ENCODE measurements around the gene KCNMA1.

The KCNMA1 gene

DNA sequence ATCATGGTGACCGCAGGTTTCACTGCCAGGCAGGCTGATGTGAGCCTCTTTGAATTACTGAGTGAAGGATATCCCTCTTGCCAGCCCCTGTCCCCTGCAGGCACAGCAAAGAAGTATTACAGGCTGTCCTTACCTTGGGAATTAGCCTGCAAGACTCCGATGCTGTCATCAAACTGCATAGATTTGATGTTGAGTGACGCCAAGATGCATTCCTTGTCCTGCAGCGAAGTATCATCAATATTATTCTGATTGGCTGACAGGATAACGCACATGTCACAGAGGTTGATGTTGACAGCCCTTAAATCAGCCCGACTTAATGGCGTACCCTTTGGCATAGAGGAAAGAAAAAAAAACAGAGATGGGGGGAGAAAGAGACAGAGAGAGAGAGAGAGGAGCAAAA, 693.0 kb downstream of the KCNMA1 start:
- no peak for DNase-seq

DNA sequence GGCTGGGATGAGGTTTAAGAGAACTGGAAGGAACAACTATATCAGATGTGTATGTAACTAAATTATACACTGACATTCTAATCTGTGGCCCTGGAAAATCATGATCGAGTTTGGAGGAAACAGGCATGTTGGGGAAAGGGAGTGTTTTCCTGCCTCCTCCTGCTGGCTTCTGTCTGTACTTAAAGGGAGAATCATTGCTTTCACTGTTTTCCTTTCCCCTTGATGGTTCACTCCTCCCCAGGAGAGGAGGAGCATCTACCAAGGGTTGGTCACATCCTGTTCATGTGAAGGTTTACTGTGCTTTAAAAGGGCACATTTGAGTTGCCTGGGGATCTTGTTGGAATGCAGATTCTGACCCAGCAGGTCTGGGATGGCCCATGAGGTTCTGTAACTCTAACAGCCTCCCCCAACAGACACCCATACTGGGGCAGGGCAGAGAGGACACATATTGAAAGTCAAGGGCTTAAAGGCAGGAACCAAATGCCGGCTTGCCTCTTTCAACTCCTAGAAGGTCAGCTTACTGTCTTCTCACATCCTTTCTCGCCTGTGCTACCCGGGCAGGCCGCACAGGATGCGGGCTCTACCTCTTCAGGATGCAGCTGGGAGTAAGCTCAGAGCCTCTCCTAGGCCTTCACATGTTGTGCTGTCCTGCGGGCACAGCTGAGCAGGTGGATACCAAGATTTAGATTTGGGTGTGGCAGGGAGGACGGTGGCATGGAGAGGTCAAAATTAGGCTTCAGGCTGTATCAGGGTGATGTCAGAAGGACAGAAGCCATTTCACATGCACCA, 694.8 kb downstream of the KCNMA1 start:
- DNase-seq, result no peak

DNA sequence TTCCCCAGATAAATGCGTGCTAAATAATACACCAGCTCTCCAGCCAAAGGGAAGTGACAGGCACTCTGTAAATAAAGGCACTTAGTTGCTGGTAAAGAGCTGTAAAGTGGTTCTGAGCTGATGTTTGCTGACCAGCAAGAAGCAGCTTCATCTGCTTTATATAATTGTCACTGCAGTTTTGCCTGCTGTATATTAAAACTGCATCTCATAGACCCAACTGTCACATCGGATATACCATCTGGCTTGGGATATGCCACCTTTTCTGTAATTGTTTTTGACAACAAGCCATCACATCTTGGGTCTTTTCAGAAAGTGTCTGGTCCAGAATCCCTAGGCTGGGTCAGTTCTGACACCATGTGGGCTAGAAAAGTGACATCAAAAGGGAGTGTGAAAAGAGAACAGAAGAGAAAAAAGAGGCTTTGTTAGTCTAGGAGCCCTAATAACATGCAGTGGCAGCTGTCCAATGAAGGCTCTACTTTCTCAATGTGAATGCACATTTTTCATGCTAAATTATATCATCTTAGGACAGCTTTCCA, 697.6 kb downstream of the KCNMA1 start:
- DNase-seq, result no peak

DNA sequence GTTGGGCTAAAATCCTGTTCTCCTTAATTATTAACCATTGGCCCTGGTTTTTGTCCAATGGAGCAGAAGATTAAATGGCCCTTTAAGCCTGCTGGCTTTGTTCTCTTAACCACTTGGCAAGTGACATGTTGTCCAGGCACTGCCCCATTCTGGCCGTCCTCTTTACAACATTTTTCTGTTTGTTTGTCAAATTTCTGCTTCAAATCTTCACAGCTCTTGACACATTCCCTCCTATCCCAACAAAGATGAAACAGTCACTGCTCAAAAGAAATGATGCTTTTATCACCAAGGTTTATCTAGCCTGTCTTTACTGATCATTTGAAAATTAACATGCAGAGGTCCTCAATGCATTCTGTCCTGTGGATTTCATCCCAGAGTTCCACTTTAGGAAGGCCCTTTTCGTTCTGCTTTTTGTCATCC, 700.4 kb downstream of the KCNMA1 start:
- no peak for DNase-seq

DNA sequence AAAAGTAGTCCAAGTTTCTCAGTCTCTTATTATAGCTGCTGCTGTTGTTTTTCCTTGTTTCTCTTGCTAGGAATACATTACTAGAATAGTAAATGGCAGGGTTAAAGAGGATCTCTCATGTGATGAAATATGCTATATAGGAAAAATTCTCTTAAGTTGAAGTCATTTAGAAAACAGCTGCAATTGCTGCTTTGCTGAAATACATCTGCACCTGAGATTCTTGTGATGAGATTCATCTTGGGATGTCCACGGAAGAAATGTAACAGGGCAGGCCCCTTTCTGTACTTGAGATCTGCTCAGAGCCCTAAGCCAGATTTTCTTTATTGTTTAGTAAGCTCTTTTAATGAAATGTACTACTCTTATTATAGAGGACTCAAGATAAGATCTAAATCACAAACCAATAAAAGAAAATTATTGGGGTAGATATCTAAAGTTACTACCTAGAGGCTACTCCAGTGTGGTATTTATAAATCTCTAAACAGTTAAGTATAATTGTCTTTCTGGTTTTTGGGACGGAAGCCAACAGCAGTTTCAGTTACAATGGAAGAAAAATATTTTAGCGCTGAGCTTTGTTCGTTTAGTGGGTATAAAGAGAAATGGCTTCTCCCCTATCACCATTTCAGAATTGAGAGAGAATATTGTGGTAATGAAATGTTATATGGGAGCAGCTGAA, 701.5 kb downstream of the KCNMA1 start:
- no peak for DNase-seq

DNA sequence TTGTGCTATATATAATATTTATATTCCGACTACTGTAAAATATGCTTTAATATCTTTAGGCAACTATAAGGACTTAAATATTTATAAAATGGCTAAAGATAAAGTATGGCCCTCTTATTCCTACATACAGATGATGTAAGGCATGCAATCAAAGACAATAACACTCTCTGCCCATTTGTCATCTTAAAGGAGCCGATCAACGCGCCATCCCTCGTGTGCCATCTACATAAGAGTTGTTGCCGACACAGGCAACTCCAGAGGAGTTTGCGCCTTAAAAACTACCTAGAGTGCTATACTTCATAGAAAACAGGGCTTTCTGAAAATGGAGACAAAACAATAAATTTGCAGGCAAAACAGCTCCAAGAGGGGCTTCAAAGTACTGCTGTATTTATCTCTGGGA, 709.0 kb downstream of the KCNMA1 start:
- DNase-seq, result no peak

DNA sequence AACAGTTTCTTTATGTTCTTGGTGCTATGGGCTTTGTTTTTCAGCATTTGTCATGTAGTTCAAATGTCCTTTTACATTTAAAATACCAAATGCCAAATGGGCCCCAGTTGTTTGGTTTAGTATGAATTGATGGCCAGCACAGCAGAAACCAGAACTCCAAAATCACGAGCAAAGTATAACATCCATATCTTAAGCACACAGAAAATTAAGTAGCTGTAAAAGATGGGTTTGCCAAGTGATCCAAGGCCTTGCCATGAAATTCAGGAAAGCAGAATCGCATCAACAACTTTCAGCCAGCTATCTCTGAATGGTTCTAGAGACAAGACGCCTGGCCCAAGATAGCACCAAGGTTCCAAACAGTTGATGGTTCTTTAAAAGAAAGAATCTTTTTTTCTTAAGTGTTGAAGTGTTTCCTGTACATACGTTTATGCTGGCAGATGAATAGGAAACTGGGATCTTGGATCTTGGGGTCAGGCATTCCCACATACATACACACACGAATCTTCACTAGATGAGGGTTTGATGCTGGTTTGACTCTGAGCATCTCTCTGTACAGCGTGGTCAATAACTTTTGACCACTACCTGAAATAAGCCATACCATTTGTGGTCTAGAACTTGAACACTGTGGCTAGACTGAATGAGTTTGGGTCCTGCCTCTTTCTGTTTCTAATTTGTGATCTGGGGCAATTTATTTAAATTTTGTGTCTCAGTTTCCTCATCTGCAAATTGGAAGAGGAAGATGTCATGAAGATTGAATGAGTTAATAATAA, 711.8 kb downstream of the KCNMA1 start:
- DNase-seq, result no peak

DNA sequence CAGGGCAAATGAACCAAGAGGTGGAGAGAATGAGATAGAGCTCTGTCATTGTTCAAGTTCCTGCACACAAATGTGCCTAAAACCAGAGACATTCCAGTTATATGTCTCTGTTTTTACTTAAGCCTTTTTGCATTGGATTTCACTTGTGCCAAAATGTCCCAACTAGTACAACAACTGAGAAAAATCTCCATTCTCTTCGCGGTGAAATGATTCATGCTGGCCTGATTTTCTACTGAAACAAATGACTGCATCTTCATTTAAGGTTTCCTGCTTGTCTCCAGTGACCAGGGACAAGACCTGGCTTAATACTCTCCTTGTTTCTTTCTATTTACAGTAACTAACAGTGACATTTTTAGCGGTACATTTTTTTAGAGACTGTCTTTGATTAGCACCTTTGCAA, 714.9 kb downstream of the KCNMA1 start:
- no peak for DNase-seq

DNA sequence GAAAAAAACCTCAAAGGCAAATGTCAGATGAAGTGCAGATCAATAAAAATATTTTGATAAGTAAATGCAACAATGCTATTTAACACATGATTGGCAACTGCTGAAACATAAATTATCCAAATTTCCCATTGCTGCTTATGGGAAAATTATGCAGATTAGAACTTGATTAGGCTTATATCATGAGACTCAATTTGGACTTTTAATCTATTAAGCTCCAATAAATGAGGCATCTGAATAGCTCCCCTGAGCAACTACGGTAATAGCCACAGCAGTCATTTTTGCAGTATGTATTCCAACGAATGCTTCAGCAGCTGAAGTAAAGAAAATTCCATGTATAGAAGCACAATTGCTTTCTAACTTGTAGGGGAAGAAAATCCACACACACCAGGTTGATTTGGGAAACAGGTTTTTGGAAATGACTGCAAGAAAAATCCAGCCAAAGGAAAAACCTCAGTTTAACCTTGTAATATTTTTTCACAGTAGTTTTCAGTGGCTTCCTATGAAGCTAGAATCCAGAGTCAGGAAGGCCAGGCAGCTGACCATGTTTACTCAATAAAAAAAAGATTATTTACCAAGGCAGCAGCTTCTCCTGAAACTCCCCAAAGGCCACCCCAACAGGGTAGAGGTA, 716.1 kb downstream of the KCNMA1 start:
- DNase-seq, result no peak

DNA sequence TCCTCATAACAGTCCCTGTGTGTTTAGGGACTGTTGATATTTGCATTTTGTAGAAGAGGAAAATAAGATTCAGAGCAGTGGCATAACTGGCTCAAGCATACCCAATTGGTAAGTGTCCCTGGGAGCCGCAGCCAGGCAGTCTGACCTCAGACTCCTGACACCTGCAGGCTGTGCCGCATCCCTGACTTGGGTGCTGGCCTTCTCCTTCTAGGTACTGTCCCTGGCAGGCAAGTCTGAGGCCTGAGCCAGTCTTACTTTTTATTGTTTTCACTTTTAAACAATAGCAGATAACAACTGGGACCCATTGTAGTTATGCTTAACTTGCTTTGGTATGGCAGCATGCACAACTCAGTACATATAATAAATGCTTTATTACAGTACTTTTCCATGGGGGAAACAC, 717.0 kb downstream of the KCNMA1 start:
- DNase-seq, result no peak

DNA sequence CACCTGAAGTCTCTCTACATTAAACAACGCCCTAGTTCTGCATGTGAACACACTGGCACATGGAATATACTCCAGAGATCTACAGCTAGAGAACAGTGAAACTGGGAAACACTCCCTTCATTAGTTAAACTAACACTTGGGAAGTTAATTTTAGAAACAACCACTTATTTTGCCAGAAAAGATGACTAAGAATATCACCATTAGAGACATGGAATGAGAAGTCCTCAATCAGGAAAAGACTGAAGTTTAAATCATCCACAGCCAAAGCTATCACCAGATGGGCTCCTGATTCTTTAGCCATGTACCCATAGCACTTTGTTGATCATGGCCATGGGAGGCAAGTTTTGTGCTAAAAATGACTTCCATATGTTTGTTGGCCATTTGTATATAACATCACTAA, 719.5 kb downstream of the KCNMA1 start:
- DNase-seq, result no peak

DNA sequence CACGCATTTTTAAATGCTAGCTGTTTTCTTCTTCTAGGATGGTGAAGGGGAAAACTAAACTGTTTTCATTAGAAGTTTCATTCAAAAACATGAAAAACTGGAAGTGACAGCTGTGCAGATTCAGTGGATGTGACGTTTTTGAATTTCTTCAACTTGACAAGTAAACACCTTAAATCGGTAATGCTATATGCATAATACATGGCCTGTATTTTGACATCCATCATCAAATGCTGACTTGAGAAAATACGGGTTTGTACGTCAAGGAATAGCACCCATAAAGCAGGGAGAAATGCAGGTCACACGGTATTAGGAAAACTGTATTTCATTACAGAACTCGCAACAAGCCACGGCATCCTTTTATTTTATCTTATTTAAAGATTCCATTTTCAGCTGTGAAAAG, 720.5 kb downstream of the KCNMA1 start:
- DNase-seq, result no peak

DNA sequence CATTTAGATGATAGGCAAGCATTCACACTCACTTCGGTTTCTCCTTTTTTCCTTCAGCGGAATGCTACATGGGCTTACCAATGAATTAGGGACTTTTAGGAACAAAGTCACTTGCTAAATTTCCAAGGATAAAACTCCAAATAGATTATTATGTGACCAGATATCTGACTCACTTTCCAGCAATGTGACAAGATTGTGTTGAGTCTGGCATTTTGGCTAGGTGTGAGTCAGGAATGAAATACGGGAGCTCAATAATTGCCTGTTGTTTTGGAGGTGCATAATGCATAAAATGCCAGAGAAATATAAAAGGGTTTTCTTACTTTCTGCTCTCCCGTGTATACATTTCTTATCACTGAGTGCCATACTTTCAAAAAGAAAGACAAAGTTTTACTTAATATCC, 721.1 kb downstream of the KCNMA1 start:
- DNase-seq, result no peak

DNA sequence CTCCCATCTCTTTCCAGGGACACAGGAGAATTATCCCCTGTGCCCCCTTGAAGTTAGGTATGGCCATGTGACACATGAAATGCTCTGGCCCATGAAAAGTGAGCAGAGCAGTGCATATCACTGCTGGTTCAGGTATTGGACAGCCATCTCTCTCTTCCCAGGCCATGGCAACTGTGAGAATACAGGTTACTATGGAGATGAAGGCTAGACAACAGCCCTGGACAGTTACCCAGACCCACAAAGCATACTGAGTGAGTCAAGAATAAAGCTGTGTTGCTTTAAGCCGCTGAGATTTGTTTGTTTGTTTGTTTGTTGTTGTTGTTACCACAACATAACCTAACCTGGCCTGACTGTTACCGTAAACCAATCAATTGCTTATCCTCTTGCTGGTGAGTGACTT, 722.3 kb downstream of the KCNMA1 start:
- DNase-seq, result no peak

DNA sequence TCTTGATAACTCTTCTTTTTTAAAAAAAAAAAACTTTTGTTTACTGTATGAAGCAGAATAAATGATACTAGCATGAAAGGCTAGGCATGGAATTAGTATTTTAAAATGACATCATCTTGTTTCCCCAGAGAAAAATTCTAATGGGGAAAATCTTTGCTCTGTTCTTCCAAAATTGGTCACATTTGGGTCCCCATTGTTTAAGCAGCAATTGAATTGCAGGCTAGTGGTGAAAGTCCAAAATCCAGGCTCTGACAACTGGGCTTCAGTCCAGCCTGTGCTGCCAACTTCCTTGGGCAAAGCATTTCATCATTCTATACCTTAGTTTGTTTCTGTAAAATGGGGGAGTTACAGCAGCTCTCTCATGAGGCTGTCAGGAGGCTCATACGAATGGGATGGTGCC, 726.4 kb downstream of the KCNMA1 start:
- DNase-seq, result no peak

DNA sequence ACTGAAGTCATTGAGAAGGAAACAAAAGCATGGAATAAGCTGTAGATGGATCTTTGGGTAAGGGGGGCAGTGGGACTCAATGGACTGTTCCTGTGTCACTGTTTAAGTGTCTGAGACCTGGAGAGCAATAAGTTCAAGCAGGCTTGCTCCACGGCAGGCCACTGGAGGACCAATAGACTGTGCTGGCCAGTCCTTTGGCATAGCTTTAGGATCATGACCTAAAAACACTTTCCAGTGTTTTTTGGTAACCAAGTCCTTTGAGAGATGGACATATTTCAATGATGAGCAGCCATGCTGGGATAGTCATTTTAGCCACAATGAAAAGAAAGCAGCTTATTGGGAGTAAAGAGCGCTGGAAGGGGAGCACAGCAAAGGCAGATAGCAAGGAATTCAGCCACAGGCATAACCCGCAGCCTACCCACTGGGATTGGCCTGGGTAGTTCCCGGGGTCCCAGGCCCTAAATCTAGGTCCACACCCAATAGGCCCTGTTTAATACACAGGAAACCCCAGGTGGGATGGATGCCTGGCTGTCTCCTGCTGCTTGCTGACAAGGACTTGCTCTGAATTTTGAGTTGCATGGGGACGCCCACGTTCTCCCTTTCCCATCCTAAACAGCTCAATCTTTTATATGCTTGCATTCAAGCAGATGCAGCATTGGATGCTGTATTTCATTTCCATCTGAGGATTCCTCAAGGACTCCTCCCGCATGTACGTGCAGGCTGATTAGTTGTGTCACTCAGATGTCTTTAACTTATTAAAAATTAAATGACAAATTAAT, 727.2 kb downstream of the KCNMA1 start:
- no peak for DNase-seq

DNA sequence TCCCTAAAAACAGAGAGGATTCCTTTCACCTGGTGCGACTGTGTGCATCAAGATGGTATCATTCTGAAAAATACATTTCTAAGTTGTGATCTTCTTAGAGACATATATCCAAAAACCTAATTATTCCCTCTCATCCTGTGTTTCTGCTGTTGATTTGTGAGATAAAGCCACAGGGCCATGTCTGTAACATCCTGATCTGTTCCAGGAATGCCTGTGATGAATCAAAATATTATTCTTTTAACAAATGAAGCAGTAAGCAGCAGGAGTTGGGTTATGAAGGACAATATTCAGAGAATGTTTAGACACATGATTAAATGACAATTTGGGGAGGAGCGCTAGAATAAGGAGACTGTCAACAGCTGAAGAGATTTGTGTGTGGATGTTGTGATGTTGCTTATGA, 731.4 kb downstream of the KCNMA1 start:
- no peak for DNase-seq

DNA sequence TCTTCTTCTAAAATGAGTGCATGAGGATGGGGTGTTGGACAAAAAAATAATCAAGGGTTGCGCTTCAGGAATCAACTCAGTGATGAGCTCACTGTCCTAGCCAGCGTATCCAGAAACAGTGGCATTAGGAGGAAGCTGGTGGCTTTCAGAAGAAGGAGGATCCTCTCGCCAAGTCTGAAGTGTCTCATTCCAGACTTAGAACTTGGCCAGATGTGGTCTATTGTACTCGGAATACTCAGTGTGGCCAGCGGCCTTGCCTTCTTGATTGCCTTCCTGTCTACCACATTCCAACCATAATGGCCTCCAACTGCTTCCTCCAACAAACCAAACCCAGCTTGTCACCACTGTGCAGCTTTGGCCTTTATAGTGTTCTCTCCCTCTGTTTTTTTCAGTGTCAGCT, 732.4 kb downstream of the KCNMA1 start:
- no peak for DNase-seq

DNA sequence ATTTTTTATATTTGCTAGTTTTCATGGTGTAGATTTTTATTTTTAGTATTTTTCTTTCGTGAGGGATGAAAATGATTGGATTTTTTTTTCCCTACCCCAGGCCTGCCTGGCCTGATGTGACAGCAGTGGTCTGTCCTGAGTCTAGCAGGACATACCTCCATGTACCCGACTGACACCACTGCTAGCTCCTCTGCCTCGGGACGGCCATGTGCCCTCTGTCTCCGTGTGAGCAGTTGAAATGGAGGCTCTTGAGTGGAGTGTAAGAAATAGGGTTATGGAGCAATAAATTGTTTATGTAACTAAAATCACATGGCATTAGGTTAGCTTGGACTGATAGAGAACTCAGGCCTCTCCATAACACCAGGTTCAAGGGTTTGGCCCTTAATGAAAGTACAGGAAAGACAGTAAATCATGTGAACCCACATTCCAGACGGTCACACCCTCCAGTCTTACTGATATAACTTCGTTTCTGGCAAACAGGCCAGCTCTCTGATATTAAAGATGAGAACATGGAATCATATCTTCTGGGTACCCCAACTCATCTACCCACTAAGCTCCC, 734.1 kb downstream of the KCNMA1 start:
- DNase-seq, result no peak

DNA sequence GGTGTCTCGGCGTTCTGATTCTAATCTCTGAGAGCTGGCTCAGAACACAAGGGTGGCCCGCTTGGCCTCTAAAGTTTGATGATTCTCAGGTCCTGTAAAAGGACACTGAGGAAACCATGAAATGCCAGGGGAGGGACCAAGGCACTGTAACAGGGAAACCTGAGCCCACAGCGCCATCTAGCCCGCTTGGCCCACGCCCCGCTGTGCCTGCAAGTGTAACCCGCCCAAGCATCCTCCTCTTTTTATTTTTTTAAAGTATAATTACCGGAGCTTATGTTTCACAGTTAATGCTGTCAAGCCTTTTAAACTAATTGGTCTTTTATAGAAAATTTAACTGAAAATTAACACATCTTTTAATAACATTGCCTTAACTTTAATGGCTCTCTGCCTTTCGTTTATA, 734.7 kb downstream of the KCNMA1 start:
- DNase-seq, result peak; percentile 7

DNA sequence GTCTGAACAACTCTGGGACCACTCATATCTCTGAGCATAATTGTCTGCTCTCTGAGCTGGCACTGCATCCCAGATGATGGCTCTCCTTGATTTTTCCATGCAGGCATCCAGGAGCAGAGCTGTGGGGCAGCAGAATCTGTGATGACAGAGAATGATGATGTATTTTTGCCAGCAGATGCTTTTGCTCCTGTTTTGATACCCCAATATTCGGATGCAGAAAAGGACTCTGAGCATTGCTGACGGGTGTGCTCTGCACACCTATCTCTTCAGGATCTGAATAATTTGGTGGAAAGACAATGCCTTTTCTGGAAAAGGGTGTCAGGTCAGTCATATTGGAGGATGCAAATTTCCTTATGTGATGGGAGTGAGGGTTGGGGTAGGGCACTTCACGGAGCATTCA, 735.9 kb downstream of the KCNMA1 start:
- DNase-seq, result no peak

DNA sequence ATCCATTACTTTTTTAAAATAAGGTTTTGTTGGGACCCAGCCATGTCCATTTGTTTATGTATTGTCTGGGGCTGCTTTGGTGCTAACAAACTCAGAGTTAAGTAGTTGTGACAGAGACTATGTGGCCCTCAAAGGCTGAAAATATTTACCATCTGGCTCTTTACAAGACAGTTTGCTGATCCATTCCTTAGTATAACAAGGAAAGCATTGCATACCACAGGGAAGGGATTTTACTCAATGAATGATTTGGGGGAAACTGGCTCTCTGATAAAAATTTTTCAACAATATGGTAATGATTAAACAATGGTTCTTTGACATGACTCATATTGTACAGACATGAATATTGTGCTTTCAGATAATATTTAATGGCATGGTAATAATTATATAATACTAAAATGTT, 738.1 kb downstream of the KCNMA1 start:
- no peak for DNase-seq

Data from MV-4-11 (cell line).